ENCODE data around the gene ZNF740. TPM values are rescaled to one million over a fixed set of nuclear protein-coding genes. Genes with fewer than 3 reads are reported as not detected.

Gene ZNF740
- total and polyA plus RNA-seq, 10 of the 15 experiments (the other 5 are each of a cell fraction or from before 2014, with no cell fraction given) = 1.4 to 33.6 (median 11.3) TPM

GRCh38 chr12:53219292-53219955, 38.9 kb downstream of the ZNF740 start (continued):
- TF ChIP-seq NR2C2 (IDR thresholded peaks at IDR 0.05; ENCODE audit: borderline replicate concordance, control insufficient read depth, insufficient read length, low read depth) = no peak
- no peak for TF ChIP-seq KLF5 (IDR thresholded peaks at IDR 0.05; ENCODE audit: partially characterized antibody)
- peak; percentile 50 for TF ChIP-seq MEF2B (IDR thresholded peaks at IDR 0.05; ENCODE audit: partially characterized antibody, poor library complexity, severe bottlenecking)
- TF ChIP-seq SPI1 (IDR thresholded peaks at IDR 0.05; ENCODE audit: borderline replicate concordance, insufficient read depth, low read depth, low read length) = no peak
- TF ChIP-seq SIX5 (IDR thresholded peaks at IDR 0.05; ENCODE audit: low read depth, low read length, severe bottlenecking) = no peak
- no peak for TF ChIP-seq PBX3 (IDR thresholded peaks at IDR 0.05; ENCODE audit: insufficient replicate concordance, low read depth, low read length)
- no peak for TF ChIP-seq ZBTB40 (IDR thresholded peaks at IDR 0.05; ENCODE audit: borderline replicate concordance)
- TF ChIP-seq, protein P1, sequence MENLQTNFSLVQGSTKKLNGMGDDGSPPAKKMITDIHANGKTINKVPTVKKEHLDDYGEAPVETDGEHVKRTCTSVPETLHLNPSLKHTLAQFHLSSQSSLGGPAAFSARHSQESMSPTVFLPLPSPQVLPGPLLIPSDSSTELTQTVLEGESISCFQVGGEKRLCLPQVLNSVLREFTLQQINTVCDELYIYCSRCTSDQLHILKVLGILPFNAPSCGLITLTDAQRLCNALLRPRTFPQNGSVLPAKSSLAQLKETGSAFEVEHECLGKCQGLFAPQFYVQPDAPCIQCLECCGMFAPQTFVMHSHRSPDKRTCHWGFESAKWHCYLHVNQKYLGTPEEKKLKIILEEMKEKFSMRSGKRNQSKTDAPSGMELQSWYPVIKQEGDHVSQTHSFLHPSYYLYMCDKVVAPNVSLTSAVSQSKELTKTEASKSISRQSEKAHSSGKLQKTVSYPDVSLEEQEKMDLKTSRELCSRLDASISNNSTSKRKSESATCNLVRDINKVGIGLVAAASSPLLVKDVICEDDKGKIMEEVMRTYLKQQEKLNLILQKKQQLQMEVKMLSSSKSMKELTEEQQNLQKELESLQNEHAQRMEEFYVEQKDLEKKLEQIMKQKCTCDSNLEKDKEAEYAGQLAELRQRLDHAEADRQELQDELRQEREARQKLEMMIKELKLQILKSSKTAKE (IDR thresholded peaks at IDR 0.05; ENCODE audit: low read depth, poor library complexity, severe bottlenecking) = peak; percentile 17
- TF ChIP-seq ZNF217 (IDR thresholded peaks at IDR 0.05) = no peak
- TF ChIP-seq MXI1 (IDR thresholded peaks at IDR 0.05; ENCODE audit: low read depth, low read length) = peak; percentile 44; the same call in 1 of the 2 replicates
- TF ChIP-seq ASH2L (IDR thresholded peaks at IDR 0.05; ENCODE audit: borderline replicate concordance, low read depth) = no peak
- TF ChIP-seq, protein P2, sequence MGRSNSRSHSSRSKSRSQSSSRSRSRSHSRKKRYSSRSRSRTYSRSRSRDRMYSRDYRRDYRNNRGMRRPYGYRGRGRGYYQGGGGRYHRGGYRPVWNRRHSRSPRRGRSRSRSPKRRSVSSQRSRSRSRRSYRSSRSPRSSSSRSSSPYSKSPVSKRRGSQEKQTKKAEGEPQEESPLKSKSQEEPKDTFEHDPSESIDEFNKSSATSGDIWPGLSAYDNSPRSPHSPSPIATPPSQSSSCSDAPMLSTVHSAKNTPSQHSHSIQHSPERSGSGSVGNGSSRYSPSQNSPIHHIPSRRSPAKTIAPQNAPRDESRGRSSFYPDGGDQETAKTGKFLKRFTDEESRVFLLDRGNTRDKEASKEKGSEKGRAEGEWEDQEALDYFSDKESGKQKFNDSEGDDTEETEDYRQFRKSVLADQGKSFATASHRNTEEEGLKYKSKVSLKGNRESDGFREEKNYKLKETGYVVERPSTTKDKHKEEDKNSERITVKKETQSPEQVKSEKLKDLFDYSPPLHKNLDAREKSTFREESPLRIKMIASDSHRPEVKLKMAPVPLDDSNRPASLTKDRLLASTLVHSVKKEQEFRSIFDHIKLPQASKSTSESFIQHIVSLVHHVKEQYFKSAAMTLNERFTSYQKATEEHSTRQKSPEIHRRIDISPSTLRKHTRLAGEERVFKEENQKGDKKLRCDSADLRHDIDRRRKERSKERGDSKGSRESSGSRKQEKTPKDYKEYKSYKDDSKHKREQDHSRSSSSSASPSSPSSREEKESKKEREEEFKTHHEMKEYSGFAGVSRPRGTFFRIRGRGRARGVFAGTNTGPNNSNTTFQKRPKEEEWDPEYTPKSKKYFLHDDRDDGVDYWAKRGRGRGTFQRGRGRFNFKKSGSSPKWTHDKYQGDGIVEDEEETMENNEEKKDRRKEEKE (IDR thresholded peaks at IDR 0.05) = no peak
- peak; percentile 75; the same call in 1 of the 2 replicates for TF ChIP-seq MTA2 (IDR thresholded peaks at IDR 0.05; ENCODE audit: low read depth)
- no peak; the same call in 1 of the 2 replicates for TF ChIP-seq CREM (IDR thresholded peaks at IDR 0.05; ENCODE audit: low read depth)
- TF ChIP-seq, protein P3, sequence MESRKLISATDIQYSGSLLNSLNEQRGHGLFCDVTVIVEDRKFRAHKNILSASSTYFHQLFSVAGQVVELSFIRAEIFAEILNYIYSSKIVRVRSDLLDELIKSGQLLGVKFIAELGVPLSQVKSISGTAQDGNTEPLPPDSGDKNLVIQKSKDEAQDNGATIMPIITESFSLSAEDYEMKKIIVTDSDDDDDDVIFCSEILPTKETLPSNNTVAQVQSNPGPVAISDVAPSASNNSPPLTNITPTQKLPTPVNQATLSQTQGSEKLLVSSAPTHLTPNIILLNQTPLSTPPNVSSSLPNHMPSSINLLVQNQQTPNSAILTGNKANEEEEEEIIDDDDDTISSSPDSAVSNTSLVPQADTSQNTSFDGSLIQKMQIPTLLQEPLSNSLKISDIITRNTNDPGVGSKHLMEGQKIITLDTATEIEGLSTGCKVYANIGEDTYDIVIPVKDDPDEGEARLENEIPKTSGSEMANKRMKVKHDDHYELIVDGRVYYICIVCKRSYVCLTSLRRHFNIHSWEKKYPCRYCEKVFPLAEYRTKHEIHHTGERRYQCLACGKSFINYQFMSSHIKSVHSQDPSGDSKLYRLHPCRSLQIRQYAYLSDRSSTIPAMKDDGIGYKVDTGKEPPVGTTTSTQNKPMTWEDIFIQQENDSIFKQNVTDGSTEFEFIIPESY (IDR thresholded peaks at IDR 0.05) = no peak

Measured in GM12878 (cell line).